ENCODE data around the gene POLG. TPM values are rescaled to one million over a fixed set of nuclear protein-coding genes. Genes with fewer than 3 reads are reported as not detected.

The POLG gene
- total RNA-seq, 1 experiment from 2014 or later, result 60.3 TPM

- H4K5ac ChIP-seq (ENCODE audit: insufficient read length, low read depth, low read length), result no peak overlapping the region
- no CpG with 5 or more reads among the region's 2 CpGs for WGBS (ENCODE audit: extremely low coverage, insufficient read length, low lambda C conversion rate)
- no peak overlapping the region for H2BK20ac ChIP-seq (ENCODE audit: low read depth, low read length, poor library complexity, severe bottlenecking)
- no peak overlapping the region for H3K27ac ChIP-seq (ENCODE audit: insufficient read length, low read depth, low read length)
- H2BK12ac ChIP-seq (ENCODE audit: insufficient read length, low read depth, low read length), result no peak overlapping the region
- H2BK120ac ChIP-seq (ENCODE audit: low read depth, low read length, poor library complexity, severe bottlenecking), result no peak overlapping the region
- no peak overlapping the region for H3K4me2 ChIP-seq (ENCODE audit: insufficient read depth, insufficient read length, low read length)
- H3K56ac ChIP-seq (ENCODE audit: insufficient read length, low read depth, low read length), result no peak overlapping the region
- H3K23me2 ChIP-seq (ENCODE audit: insufficient read length, low read depth, low read length, poor library complexity, severe bottlenecking), result no peaks in the 10 kb centered on the region
- H3K79me2 ChIP-seq (ENCODE audit: insufficient read depth, low read length), result no peaks in the 10 kb centered on the region
- H4K20me1 ChIP-seq (ENCODE audit: control insufficient read depth, insufficient read depth, insufficient read length), result no peaks in the 10 kb centered on the region
- no peak overlapping the region for H2BK15ac ChIP-seq (ENCODE audit: low read depth, low read length)
- no peak overlapping the region for H4K8ac ChIP-seq (replicated peaks; ENCODE audit: insufficient read length, low read depth, low read length)
- H3K9ac ChIP-seq (ENCODE audit: extremely low read depth, insufficient read length, low read length), result no peak overlapping the region
- H2AK5ac ChIP-seq (ENCODE audit: insufficient read length, low read length), result no peak overlapping the region
- TF ChIP-seq, protein P1, sequence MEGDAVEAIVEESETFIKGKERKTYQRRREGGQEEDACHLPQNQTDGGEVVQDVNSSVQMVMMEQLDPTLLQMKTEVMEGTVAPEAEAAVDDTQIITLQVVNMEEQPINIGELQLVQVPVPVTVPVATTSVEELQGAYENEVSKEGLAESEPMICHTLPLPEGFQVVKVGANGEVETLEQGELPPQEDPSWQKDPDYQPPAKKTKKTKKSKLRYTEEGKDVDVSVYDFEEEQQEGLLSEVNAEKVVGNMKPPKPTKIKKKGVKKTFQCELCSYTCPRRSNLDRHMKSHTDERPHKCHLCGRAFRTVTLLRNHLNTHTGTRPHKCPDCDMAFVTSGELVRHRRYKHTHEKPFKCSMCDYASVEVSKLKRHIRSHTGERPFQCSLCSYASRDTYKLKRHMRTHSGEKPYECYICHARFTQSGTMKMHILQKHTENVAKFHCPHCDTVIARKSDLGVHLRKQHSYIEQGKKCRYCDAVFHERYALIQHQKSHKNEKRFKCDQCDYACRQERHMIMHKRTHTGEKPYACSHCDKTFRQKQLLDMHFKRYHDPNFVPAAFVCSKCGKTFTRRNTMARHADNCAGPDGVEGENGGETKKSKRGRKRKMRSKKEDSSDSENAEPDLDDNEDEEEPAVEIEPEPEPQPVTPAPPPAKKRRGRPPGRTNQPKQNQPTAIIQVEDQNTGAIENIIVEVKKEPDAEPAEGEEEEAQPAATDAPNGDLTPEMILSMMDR (conservative IDR thresholded peaks at IDR 0.05), result no peak
- Mint-ChIP-seq H3K27ac (no peak overlapping the region), H3K4me3 (no peak overlapping the region), H3K27me3 (ENCODE audit: low read depth) (no peaks in the 10 kb centered on the region), H3K4me1 (no peaks in the 10 kb centered on the region), H3K9me3 (no peaks in the 10 kb centered on the region), H3K36me3 (ENCODE audit: insufficient read depth in 1 of 3, low read depth in 3 of 3) (peaks cover 41 to 80% (median 77%) of the 10 kb centered on the region in 3 experiments; a peak in 6 of 7 replicates)
- H3T11ph ChIP-seq (ENCODE audit: low read length), result no peak overlapping the region
- no peak overlapping the region for H3K14ac ChIP-seq (ENCODE audit: insufficient read depth, low read length)
- no peak overlapping the region for H3K18ac ChIP-seq (ENCODE audit: insufficient read length, low read depth, low read length)
- H4K91ac ChIP-seq (ENCODE audit: insufficient read length, low read depth, low read length), result no peak overlapping the region
- DNase-seq, result no peak
- no peak overlapping the region for H2BK5ac ChIP-seq (ENCODE audit: insufficient read length, low read length)
- no peak overlapping the region for H2AFZ ChIP-seq (ENCODE audit: low read length)
- no peaks in the 10 kb centered on the region for H3K4me1 ChIP-seq (ENCODE audit: insufficient read depth, low read length)
- H3K79me1 ChIP-seq (ENCODE audit: insufficient read depth, low read depth, low read length, poor library complexity, severe bottlenecking), result no peaks in the 10 kb centered on the region
- no peaks in the 10 kb centered on the region for H3K9me3 ChIP-seq (ENCODE audit: control insufficient read depth, low read depth, low read length)
- no peaks in the 10 kb centered on the region for H3K27me3 ChIP-seq (ENCODE audit: insufficient read depth, low read length)
- H3K4ac ChIP-seq (ENCODE audit: low read depth, low read length), result no peak overlapping the region
- no peak overlapping the region for H3K23ac ChIP-seq (ENCODE audit: insufficient read length, low read depth, low read length)
These were observed 24.6 kb downstream of the POLG start for GRCh38 chr15:89309993-89310392.
